ENCODE results near the gene HIGD1A.

DNA sequence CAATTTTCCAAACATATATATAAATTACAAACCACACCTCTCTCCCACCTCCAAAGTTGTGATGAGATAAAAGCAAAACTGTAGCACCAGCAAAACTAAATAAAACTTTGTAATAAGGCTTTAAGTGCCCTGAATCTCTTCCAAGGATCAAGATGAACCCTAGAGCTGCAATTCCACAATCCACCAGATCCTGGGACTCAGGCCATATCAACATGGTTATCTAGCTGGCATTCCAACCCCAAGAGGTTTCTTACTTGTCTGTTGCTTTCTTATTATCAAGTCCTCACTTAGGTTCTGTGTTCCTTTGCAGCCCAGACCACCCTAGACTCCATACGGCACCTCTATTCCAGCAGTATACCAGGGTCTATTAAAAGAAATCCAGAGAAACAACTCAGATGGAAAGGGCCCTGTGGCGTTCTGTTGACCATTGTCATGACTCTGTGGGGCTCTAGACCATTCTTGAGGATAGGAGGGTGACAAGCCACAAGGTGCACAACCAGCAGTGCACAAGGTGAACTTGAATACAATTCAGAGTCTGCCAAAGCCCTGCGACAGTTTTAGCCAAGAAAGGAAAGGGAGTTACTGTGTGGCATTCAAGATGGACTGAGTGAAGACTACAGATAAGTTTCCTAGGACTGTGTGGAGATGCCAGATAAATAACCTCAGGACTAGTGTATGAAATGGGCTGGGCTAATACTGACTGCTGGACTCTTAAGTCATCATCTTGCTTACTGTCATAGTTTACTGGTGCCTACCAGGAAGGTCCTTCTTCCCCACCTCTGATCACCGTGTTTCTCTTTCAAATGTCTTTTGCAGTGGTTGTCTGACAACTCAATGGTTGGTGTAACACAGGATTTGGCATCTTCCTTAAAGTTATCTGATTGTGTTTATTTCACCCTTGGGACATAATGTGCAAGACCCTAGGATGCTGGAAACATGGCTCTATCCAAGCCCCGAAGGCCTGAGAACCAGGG lies 32.1 kb upstream of the HIGD1A start:
- TF ChIP-seq, protein P1, sequence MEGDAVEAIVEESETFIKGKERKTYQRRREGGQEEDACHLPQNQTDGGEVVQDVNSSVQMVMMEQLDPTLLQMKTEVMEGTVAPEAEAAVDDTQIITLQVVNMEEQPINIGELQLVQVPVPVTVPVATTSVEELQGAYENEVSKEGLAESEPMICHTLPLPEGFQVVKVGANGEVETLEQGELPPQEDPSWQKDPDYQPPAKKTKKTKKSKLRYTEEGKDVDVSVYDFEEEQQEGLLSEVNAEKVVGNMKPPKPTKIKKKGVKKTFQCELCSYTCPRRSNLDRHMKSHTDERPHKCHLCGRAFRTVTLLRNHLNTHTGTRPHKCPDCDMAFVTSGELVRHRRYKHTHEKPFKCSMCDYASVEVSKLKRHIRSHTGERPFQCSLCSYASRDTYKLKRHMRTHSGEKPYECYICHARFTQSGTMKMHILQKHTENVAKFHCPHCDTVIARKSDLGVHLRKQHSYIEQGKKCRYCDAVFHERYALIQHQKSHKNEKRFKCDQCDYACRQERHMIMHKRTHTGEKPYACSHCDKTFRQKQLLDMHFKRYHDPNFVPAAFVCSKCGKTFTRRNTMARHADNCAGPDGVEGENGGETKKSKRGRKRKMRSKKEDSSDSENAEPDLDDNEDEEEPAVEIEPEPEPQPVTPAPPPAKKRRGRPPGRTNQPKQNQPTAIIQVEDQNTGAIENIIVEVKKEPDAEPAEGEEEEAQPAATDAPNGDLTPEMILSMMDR (IDR thresholded peaks at IDR 0.05), result peak in 1 of 6 experiments; percentile 14
- no peak for TF ChIP-seq POLR2A (IDR thresholded peaks at IDR 0.05)

Measured in esophagus squamous epithelium (tissue), 4 donors.